22Rv1 (cell line): Measurements from ENCODE around the gene ENOSF1.
"Not testable (repeated sequence)": the region's sequence is repeated elsewhere in the genome, so short reads cannot be mapped to it uniquely, and the experiment has no call there.

Source experiments
- H3K27ac ChIP-seq: fragments of 450-650 bp; 2 replicates; pipeline ENCODE4 v1.5.1; 2017
- CTCF ChIP-seq: fragments of 450-650 bp; IDR thresholded peaks from 2 replicates; pipeline ENCODE4 v1.5.1; 2017; ENCODE audit warnings: mild to moderate bottlenecking
- ZFX ChIP-seq: fragments of 450-650 bp; IDR thresholded peaks from 2 replicates; pipeline ENCODE4 v1.6.1; 2017; ENCODE audit warnings: antibody characterized with exemption, borderline replicate concordance

ENOSF1 gene, protein sequence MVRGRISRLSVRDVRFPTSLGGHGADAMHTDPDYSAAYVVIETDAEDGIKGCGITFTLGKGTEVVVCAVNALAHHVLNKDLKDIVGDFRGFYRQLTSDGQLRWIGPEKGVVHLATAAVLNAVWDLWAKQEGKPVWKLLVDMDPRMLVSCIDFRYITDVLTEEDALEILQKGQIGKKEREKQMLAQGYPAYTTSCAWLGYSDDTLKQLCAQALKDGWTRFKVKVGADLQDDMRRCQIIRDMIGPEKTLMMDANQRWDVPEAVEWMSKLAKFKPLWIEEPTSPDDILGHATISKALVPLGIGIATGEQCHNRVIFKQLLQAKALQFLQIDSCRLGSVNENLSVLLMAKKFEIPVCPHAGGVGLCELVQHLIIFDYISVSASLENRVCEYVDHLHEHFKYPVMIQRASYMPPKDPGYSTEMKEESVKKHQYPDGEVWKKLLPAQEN

GRCh38 chr18:712401-713134, at the start of gene ENOSF1:
Gene ENOSF1 (minus strand): TSS chr18:712630. CDS start chr18:712587, 43 bp downstream.
- TF ChIP-seq ZFX (no peak), CTCF (peak; percentile 92)
- H3K27ac ChIP-seq, result peak within 1 kb of the TSS; percentile 88

- H3K27ac ChIP-seq, result not testable (repeated sequence)
These were observed 47.4 kb upstream of the ENOSF1 start for GRCh38 chr18:759864-760263.

DNA sequence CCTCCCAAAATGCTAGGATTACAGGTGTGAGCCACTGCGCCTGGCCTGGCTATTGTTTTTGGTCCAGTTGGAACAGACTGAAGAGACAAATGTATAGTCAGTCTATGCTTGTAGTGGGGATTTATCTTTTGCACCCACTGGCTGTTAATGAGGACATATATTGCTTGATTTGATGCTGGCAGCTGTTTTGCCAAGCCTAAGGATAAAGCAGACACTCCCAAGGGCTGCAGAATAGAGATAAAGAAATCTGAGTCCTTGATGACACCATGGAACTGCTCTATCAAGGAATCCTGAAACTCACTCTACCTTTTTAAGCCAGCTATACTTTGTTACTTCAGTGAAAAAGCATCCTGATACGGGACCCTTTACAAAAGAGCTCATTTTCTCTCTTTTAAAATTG, 43.1 kb upstream of the ENOSF1 start:
- no peak overlapping the region for H3K27ac ChIP-seq
- no peak for TF ChIP-seq CTCF
- TF ChIP-seq ZFX, result no peak

- TF ChIP-seq ZFX (no peak), CTCF (no peak)
- H3K27ac ChIP-seq, result no peak overlapping the region
These were observed 42.2 kb upstream of the ENOSF1 start for GRCh38 chr18:754656-755055.

DNA sequence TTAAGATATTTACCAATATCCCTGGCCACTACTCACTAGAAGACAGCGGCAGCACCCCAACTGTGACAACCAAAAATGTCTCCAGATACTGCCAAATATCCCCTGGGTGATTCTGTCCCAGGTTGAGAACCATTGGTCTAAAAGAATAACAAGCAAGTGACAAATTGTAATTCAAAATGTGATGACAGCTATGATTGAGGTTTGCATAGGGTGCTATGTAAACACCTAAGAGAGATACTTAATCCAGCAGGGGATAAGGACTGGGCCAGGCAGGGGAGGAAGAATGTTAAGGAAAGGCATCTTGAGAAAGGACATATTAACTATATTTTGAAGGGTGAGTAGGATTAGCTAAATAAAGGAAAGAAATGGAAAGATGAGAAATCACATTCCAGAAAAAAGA, 38.0 kb upstream of the ENOSF1 start:
- TF ChIP-seq CTCF, result no peak
- no peak for TF ChIP-seq ZFX

GRCh38 chr18:744832-745597, 32.6 kb upstream of the ENOSF1 start:
- no peak overlapping the region for H3K27ac ChIP-seq
- no peak for TF ChIP-seq ZFX
- no peak for TF ChIP-seq CTCF

More for the DNA sequence above, 38.0 kb upstream of the ENOSF1 start:
- H3K27ac ChIP-seq, result no peak overlapping the region

DNA sequence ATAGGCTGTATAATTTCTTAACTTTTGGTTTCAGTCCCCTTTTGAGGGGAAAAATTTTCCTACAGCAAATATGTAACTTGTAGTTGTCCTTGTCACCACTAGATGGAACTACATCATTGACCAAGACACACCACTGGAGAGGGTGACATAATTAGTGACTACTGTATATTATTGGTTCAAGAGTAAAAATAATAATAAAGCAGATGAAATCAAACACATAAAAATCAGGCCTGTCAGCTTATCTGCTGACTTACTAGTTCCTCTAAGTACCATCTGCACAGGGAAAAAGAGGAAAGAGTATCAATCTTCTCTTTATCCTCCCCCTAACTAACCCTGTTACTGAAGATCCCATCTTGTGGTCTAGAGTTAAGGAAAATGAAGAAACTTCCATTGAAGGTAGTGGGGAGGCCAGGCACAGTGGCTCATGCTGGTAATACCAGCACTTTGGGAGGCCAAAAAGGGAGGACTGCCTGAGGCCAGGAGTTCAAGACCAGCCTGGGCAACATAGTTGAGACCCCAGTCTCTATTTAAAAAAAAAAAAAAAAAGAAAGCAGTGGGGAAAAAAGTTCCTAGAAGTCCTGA, 29.6 kb upstream of the ENOSF1 start:
- no peak overlapping the region for H3K27ac ChIP-seq
- TF ChIP-seq ZFX (no peak), CTCF (peak; percentile 81)
